Ascending aorta (tissue), 2 donors: ENCODE data around the gene LARGE2. TPM values are rescaled to one million over a fixed set of nuclear protein-coding genes. Genes with fewer than 3 reads are reported as not detected.

Experiments used
- DNase-seq, 2 donors: peaks; one replicate each; pipeline ENCODE4 v3.0.0-alpha.2; 2019; ENCODE audit warnings: low spot score in 2 of 2
- H3K27ac ChIP-seq, 2 donors: fragments of 200-600 bp; sonication (generic); one replicate each; pipeline ENCODE4 v1.5.1; 2016 to 2017; ENCODE audit warnings: mild to moderate bottlenecking in 1 of 2
- H3K27me3 ChIP-seq: fragments of 200-600 bp; sonication (generic); one replicate; pipeline ENCODE4 v1.5.1; 2017
- H3K36me3 ChIP-seq, 2 donors: fragments of 200-600 bp; sonication (generic); one replicate each; pipeline ENCODE4 v1.5.1; 2016
- H3K4me1 ChIP-seq, 2 donors: fragments of 200-600 bp; sonication (generic); one replicate each; pipeline ENCODE4 v1.5.1; 2016 to 2017; ENCODE audit warnings: mild to moderate bottlenecking in 1 of 2
- H3K4me3 ChIP-seq, 2 donors: fragments of 200-600 bp; sonication (generic); one replicate each; pipeline ENCODE4 v1.5.1; 2016 to 2017; ENCODE audit warnings: mild to moderate bottlenecking in 1 of 2
- H3K9me3 ChIP-seq, 2 donors: fragments of 200-600 bp; sonication (generic); one replicate each; pipeline ENCODE4 v1.5.1; 2016
- CTCF ChIP-seq, 3 experiments: fragments of 200-600 bp in 2 of 3; fragments of 450-650 bp in 1 of 3; sonication (generic) in 2 of 3; IDR thresholded peaks; one replicate each; pipeline ENCODE4 v1.5.1; 2016 to 2019; ENCODE audit warnings: antibody characterized with exemption in 3 of 3, mild to moderate bottlenecking in 1 of 3, moderate library complexity in 1 of 3
- intact Hi-C: fragments of 100-400 bp; cut with DNase I; formaldehyde crosslinking; loops from one replicate; pipeline ENCODE4 v1.15.1; 2023
- total RNA-seq: library from RNA; depleted of rRNA; stranded (reverse); fragments of >200 nt; gene quantifications from one replicate; pipeline ENCODE4 v1.1.0, GENCODE V29; 2016

The LARGE2 gene
- total RNA-seq, 1 donor from 2014 or later, result not detected

GRCh38 chr11:45968901-45969300 lies 46.4 kb downstream of the LARGE2 start:
- Histone ChIP-seq H3K4me1 (peaks cover 0 to 2% of the 10 kb centered on the region in 2 donors), H3K36me3 (peaks cover 20 to 53% of the 10 kb centered on the region in 2 donors), H3K27me3 (no peaks in the 10 kb centered on the region), H3K9me3 (no peaks in the 10 kb centered on the region), H3K4me3 (no peak overlapping the region), H3K27ac (no peak overlapping the region)
- intact Hi-C loops, result loop anchor here (10.0 kb wide), 1 partner anchor 146 kb away; no protein-coding TSS in a partner anchor
- no peak for DNase-seq
- TF ChIP-seq CTCF (IDR thresholded peaks at IDR 0.05), result no peak

DNA sequence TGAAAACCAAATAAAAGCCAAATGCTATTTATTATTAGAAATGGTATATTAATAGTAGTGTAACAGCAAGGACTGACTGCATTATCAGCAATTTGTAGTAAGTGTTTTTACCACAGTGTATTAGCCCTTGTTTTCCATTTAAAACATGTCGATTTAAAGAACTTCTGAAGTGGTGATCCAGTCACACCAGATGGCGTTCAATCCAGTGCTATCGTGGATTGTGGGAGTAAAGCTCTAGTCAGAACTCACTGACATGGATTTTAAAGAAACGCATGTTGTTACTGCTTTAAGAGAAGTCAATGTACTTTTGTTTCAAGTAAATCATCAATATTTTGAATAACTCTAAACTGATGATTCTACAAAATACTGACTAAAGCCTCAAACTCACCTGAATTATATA lies 51.1 kb downstream of the LARGE2 start:
- DNase-seq, result no peak
- Histone ChIP-seq H3K27me3 (no peaks in the 10 kb centered on the region), H3K4me1 (no peaks in the 10 kb centered on the region), H3K36me3 (peaks cover 23 to 44% of the 10 kb centered on the region in 2 donors), H3K9me3 (no peaks in the 10 kb centered on the region), H3K27ac (no peak overlapping the region), H3K4me3 (no peak overlapping the region)
- intact Hi-C loops, result no loop called here
- TF ChIP-seq CTCF (IDR thresholded peaks at IDR 0.05), result no peak

DNA sequence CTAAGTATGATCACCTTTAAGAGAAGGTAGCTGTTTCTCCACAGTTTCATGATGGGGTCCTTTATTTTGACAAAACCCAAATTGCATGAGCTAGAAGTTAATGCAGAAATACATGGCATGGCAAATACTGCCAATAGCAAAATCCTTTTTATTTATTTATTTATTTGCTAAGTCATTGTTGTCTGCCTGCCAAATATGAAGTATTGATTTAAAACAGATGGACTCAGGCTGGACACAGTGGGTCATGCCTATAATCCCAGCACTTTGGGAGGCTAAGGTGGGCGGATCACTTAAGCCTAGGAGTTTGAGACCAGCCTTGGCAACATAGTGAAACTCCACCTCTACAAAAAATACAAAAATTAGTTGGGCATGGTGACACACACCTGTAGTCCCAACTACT lies 52.4 kb downstream of the LARGE2 start:
- Histone ChIP-seq H3K27ac (no peak overlapping the region), H3K36me3 (peaks cover 27 to 44% of the 10 kb centered on the region in 2 donors), H3K9me3 (no peaks in the 10 kb centered on the region), H3K27me3 (no peaks in the 10 kb centered on the region), H3K4me3 (no peak overlapping the region), H3K4me1 (peaks cover 0 to 2% of the 10 kb centered on the region in 2 donors)
- intact Hi-C loops, result no loop called here
- no peak for DNase-seq
- TF ChIP-seq CTCF (IDR thresholded peaks at IDR 0.05), result no peak

Other genes starting within 250 kb of the LARGE2 start
- gene SLC35C1, start 117.5 kb upstream of the LARGE2 start, total RNA-seq, result 47.7 TPM
- gene CRY2, start 75.2 kb upstream of the LARGE2 start, total RNA-seq, result 29.6 TPM
- 6.0 TPM for gene MAPK8IP1, start 37.0 kb upstream of the LARGE2 start, total RNA-seq
- gene FREY1, start 15.4 kb upstream of the LARGE2 start, total RNA-seq, result not detected
- 77.9 TPM for gene PEX16, start 4.8 kb upstream of the LARGE2 start, total RNA-seq
- 69.7 TPM for gene PHF21A, start 198.8 kb downstream of the LARGE2 start, total RNA-seq